Measurements from ENCODE around the gene CPNE1.

DNA sequence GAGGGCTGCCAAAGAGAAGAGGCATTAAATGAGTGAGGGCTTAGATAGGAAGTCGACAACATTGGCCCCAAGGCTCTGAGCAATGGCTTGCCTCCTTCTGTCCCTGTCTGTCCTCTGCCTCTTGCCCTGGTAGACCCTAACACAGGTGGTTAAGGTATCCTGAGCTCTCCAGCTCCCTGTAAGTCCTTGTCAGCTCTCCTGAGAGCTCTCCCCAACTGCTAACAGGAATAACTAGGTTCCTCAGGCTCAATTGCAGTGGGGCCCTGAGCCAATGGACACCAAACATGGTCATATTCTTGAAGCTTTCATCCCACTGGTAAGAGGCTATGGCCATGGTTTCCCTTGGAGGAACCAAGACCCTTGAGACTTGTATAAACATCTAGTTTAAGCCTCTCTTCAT lies 5.0 kb upstream of the CPNE1 start:
- TF ChIP-seq, protein P1, sequence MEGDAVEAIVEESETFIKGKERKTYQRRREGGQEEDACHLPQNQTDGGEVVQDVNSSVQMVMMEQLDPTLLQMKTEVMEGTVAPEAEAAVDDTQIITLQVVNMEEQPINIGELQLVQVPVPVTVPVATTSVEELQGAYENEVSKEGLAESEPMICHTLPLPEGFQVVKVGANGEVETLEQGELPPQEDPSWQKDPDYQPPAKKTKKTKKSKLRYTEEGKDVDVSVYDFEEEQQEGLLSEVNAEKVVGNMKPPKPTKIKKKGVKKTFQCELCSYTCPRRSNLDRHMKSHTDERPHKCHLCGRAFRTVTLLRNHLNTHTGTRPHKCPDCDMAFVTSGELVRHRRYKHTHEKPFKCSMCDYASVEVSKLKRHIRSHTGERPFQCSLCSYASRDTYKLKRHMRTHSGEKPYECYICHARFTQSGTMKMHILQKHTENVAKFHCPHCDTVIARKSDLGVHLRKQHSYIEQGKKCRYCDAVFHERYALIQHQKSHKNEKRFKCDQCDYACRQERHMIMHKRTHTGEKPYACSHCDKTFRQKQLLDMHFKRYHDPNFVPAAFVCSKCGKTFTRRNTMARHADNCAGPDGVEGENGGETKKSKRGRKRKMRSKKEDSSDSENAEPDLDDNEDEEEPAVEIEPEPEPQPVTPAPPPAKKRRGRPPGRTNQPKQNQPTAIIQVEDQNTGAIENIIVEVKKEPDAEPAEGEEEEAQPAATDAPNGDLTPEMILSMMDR (IDR thresholded peaks at IDR 0.05): no peak
- TF ChIP-seq POLR2A (IDR thresholded peaks at IDR 0.05): no peak
